Central memory CD8-positive, alpha-beta T cell (primary cell): ENCODE data around the gene IGFLR1.

Source experiments
- ATAC-seq: fragments of 150-1000 bp; cut with Tn5 transposase; replicated peaks from 2 replicates; pipeline ENCODE4 v1.10.0; 2022; ENCODE audit warnings: mild to moderate bottlenecking, moderate FRiP score, moderate number of reproducible peaks; ENCODE audit not compliant: poor library complexity, severe bottlenecking; ENCODE audit errors: extremely low read depth
- DNase-seq, 2 donors: peaks; one replicate each; pipeline ENCODE4 v3.0.0; 2021; ENCODE audit warnings: low spot score in 2 of 2
- H3K27ac Mint-ChIP-seq: one replicate; pipeline ENCODE4 v1.8.0; 2022; ENCODE audit warnings: low read depth, mild to moderate bottlenecking, moderate library complexity, mixed read lengths
- H3K27me3 Mint-ChIP-seq: one replicate; pipeline ENCODE4 v1.8.0; 2022; ENCODE audit warnings: mixed read lengths
- H3K36me3 Mint-ChIP-seq: one replicate; pipeline ENCODE4 v1.8.0; 2022; ENCODE audit warnings: mild to moderate bottlenecking, moderate library complexity, mixed read lengths; ENCODE audit not compliant: insufficient read depth
- H3K4me1 Mint-ChIP-seq: one replicate; pipeline ENCODE4 v1.8.0; 2022; ENCODE audit warnings: mixed read lengths
- H3K4me3 Mint-ChIP-seq: one replicate; pipeline ENCODE4 v1.8.0; 2022; ENCODE audit warnings: mild to moderate bottlenecking, moderate library complexity, mixed read lengths
- H3K9me3 Mint-ChIP-seq: one replicate; pipeline ENCODE4 v1.8.0; 2022; ENCODE audit warnings: mixed read lengths

IGFLR1 gene, protein sequence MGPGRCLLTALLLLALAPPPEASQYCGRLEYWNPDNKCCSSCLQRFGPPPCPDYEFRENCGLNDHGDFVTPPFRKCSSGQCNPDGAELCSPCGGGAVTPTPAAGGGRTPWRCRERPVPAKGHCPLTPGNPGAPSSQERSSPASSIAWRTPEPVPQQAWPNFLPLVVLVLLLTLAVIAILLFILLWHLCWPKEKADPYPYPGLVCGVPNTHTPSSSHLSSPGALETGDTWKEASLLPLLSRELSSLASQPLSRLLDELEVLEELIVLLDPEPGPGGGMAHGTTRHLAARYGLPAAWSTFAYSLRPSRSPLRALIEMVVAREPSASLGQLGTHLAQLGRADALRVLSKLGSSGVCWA

DNA sequence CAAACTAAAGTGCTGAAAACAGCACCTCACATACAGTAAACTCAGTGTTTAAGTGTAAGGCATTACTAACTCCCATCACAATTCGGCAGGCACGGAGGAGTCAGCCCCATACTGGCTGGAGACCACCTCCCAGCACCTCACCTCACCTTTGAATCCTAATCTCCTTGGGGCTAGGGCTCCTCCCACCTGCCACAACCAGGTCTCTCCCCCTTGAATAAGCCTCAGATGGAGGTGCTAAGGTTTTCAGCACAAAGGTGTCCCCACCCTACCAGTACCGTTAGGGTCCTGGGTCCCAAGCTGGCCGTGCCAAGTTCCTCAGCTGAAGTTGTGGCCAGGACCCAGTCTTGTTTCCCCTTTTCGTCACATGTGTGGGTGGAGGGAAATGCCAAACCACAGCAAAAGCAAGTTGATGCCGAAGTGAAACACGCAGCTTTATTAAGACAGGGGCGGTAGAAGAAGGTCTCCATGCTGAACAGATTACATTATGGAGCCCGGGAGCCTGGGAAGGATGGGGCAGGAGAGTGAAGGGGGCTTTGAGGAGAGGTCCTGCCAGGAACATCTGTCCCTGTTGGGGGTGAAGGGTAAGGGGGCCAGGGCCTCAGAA is at the start of gene IGFLR1:
Gene IGFLR1 (minus strand): TSS at position 332 of the 604 bp plus-strand sequence. CDS start 1,272 bp downstream, outside the sequence.
- Mint-ChIP-seq H3K4me3 (peak within 1 kb of the TSS; percentile 86), H3K4me1 (peaks cover 54% of the 10 kb centered on the region), H3K9me3 (no peaks in the 10 kb centered on the region), H3K36me3 (peaks cover 25% of the 10 kb centered on the region), H3K27me3 (no peaks in the 10 kb centered on the region), H3K27ac (peak within 1 kb of the TSS; percentile 97)
- DNase-seq (peak in 1 of 2 donors; percentile 46), ATAC-seq (no peak)

DNA sequence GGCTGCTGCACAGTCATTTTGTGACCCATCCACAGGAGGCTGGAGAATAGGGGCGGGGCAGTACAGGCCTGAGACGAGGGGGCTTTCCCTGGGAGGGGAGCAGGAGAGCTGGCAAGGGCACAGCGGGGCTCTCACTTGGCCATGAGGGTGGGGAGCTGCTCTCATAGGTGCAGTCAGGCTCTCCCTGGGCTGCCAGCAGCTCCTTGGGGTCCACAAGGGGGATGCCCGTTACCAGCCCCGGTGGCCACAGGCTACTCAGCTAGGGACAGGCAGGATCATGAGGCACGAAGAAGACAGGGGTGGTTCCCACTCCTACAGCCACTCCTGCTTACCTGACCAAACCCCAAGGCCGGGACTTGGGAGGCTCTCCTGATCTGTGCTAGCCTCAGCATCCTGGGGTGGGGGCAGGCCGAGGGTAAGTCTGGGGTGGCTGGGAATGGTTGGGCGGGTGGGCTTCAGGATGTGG is 49.6 kb upstream of the IGFLR1 start:
- H3K4me3 Mint-ChIP-seq = no peak overlapping the region
- H3K36me3 Mint-ChIP-seq = peaks cover 2% of the 10 kb centered on the region
- H3K4me1 Mint-ChIP-seq = peaks cover 3% of the 10 kb centered on the region
- no peaks in the 10 kb centered on the region for H3K9me3 Mint-ChIP-seq
- peaks cover 34% of the 10 kb centered on the region for H3K27me3 Mint-ChIP-seq
- no peak for DNase-seq
- ATAC-seq = no peak
- H3K27ac Mint-ChIP-seq = no peak overlapping the region

- no peak for DNase-seq
- no peak for ATAC-seq
- H3K36me3 Mint-ChIP-seq = peaks cover 2% of the 10 kb centered on the region
- H3K9me3 Mint-ChIP-seq = no peaks in the 10 kb centered on the region
- H3K27me3 Mint-ChIP-seq = peaks cover 28% of the 10 kb centered on the region
- H3K4me1 Mint-ChIP-seq = no peaks in the 10 kb centered on the region
- H3K27ac Mint-ChIP-seq = no peak overlapping the region
- H3K4me3 Mint-ChIP-seq = no peak overlapping the region
Measured at GRCh38 chr19:35790981-35791813, 48.9 kb upstream of the IGFLR1 start.

- Mint-ChIP-seq H3K36me3 (peaks cover 2% of the 10 kb centered on the region), H3K27ac (no peak overlapping the region), H3K9me3 (no peaks in the 10 kb centered on the region), H3K4me3 (no peak overlapping the region), H3K4me1 (no peaks in the 10 kb centered on the region), H3K27me3 (peaks cover 22% of the 10 kb centered on the region)
- no peak for ATAC-seq
- no peak for DNase-seq
Measured at GRCh38 chr19:35789978-35790944, 48.0 kb upstream of the IGFLR1 start.

GRCh38 chr19:35789195-35789977 is 47.1 kb upstream of the IGFLR1 start:
- ATAC-seq = no peak
- peaks cover 2% of the 10 kb centered on the region for H3K36me3 Mint-ChIP-seq
- no peaks in the 10 kb centered on the region for H3K4me1 Mint-ChIP-seq
- no peak overlapping the region for H3K4me3 Mint-ChIP-seq
- H3K9me3 Mint-ChIP-seq = no peaks in the 10 kb centered on the region
- H3K27ac Mint-ChIP-seq = no peak overlapping the region
- peaks cover 22% of the 10 kb centered on the region for H3K27me3 Mint-ChIP-seq
- no peak for DNase-seq

- Mint-ChIP-seq H3K9me3 (no peaks in the 10 kb centered on the region), H3K4me3 (no peak overlapping the region), H3K4me1 (peaks cover 4% of the 10 kb centered on the region), H3K27ac (no peak overlapping the region), H3K27me3 (peaks cover 12% of the 10 kb centered on the region), H3K36me3 (peaks cover 3% of the 10 kb centered on the region)
- ATAC-seq = no peak
- DNase-seq = no peak
Measured at GRCh38 chr19:35788205-35788960, 46.1 kb upstream of the IGFLR1 start.

DNA sequence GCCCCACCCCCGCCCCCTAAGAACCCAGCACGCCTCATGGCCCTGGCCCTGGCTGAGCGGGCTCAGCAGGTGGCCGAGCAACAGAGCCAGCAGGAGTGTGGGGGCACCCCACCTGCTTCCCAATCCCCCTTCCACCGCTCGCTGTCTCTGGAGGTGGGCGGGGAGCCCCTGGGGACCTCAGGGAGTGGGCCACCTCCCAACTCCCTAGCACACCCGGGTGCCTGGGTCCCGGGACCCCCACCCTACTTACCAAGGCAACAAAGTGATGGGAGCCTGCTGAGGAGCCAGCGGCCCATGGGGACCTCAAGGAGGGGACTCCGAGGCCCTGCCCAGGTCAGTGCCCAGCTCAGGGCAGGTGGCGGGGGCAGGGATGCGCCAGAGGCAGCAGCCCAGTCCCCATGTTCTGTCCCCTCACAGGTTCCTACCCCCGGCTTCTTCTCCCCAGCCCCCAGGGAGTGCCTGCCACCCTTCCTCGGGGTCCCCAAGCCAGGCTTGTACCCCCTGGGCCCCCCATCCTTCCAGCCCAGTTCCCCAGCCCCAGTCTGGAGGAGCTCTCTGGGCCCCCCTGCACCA is 45.1 kb upstream of the IGFLR1 start:
- H3K9me3 Mint-ChIP-seq = no peaks in the 10 kb centered on the region
- peaks cover 8% of the 10 kb centered on the region for H3K4me1 Mint-ChIP-seq
- H3K36me3 Mint-ChIP-seq = peaks cover 3% of the 10 kb centered on the region
- no peak overlapping the region for H3K27ac Mint-ChIP-seq
- ATAC-seq = no peak
- no peak overlapping the region for H3K4me3 Mint-ChIP-seq
- no peak for DNase-seq
- peaks cover 3% of the 10 kb centered on the region for H3K27me3 Mint-ChIP-seq

GRCh38 chr19:35786299-35787160 is 44.3 kb upstream of the IGFLR1 start:
- Mint-ChIP-seq H3K36me3 (peaks cover 3% of the 10 kb centered on the region), H3K9me3 (no peaks in the 10 kb centered on the region), H3K4me3 (no peak overlapping the region), H3K4me1 (peaks cover 8% of the 10 kb centered on the region), H3K27me3 (no peaks in the 10 kb centered on the region), H3K27ac (no peak overlapping the region)
- DNase-seq (no peak), ATAC-seq (no peak)

DNA sequence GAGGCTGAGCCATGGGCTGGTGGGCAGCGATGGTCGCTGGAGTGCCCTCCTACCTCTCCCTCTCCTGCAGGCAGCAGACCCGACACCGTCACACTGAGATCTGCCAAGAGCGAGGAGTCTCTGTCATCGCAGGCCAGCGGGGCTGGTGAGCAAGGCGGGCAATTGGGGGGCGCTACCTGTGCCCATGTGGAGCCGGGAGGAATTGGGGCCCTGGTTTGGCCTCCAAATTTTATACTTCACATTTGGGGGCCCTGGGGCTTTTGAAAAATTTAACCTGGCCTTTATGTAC is 43.0 kb upstream of the IGFLR1 start:
- no peak for ATAC-seq
- DNase-seq = no peak
- no peaks in the 10 kb centered on the region for H3K9me3 Mint-ChIP-seq

More for the DNA sequence above, 43.0 kb upstream of the IGFLR1 start:
- H3K27ac Mint-ChIP-seq = no peak overlapping the region
- no peak overlapping the region for H3K4me3 Mint-ChIP-seq
- H3K27me3 Mint-ChIP-seq = no peaks in the 10 kb centered on the region
- H3K36me3 Mint-ChIP-seq = peaks cover 3% of the 10 kb centered on the region
- H3K4me1 Mint-ChIP-seq = peaks cover 8% of the 10 kb centered on the region
